WTC11 (cell line): ENCODE measurements around the gene ITPR1. TPM values are rescaled to one million over a fixed set of nuclear protein-coding genes. Genes with fewer than 3 reads are reported as not detected.

Experiments used
- ATAC-seq: fragments of 200-7000 bp; cut with Tn5 transposase; 2 replicates; pipeline ENCODE4 v1.10.0; 2021; ENCODE audit warnings: mild to moderate bottlenecking, moderate library complexity
- CTCF ChIA-PET: fragments of 300-600 bp; sonication (Branson Sonifier 250); formaldehyde crosslinking; loops from one replicate; lab custom pipeline; 2021; ENCODE audit warnings: antibody characterized with exemption; lab: Charles Lee
- POLR2A ChIA-PET: fragments of 350-600 bp; sonication (Branson Sonifier 250); formaldehyde crosslinking; loops from one replicate; lab custom pipeline; 2021; ENCODE audit warnings: antibody characterized with exemption; lab: Charles Lee
- DNase-seq: peaks from one replicate; pipeline ENCODE4 v3.0.0; 2021; ENCODE audit warnings: low spot score
- H3K27ac Mint-ChIP-seq: 2 replicates; pipeline ENCODE4 v1.8.0; 2021; ENCODE audit warnings: mixed read lengths
- H3K27me3 Mint-ChIP-seq: 2 replicates; pipeline ENCODE4 v1.8.0; 2021; ENCODE audit warnings: low read depth, mild to moderate bottlenecking, moderate library complexity, mixed read lengths
- H3K36me3 Mint-ChIP-seq: 2 replicates; pipeline ENCODE4 v1.8.0; 2021; ENCODE audit warnings: mixed read lengths
- H3K4me1 Mint-ChIP-seq: 2 replicates; pipeline ENCODE4 v1.8.0; 2022; ENCODE audit warnings: mixed read lengths
- H3K4me3 Mint-ChIP-seq: 2 replicates; pipeline ENCODE4 v1.8.0; 2021; ENCODE audit warnings: mild to moderate bottlenecking, moderate library complexity, mixed read lengths
- H3K9me3 Mint-ChIP-seq: 2 replicates; pipeline ENCODE4 v1.8.0; 2021; ENCODE audit warnings: mixed read lengths
- ATF2 ChIP-seq: sonication (generic); formaldehyde crosslinking; IDR thresholded peaks from 2 replicates; pipeline ENCODE4 v1.8.1; 2022; ENCODE audit warnings: low read depth, missing genetic modification reagents, borderline replicate concordance
- ATF6 ChIP-seq: sonication (generic); formaldehyde crosslinking; IDR thresholded peaks from 2 replicates; pipeline ENCODE4 v1.8.1; 2023; ENCODE audit warnings: mild to moderate bottlenecking, missing genetic modification reagents
- CREM ChIP-seq: sonication (generic); formaldehyde crosslinking; IDR thresholded peaks from 2 replicates; pipeline ENCODE4 v1.8.1; 2022; ENCODE audit warnings: mild to moderate bottlenecking, missing genetic modification reagents, moderate library complexity
- ELF4 ChIP-seq: sonication (generic); formaldehyde crosslinking; IDR thresholded peaks from 2 replicates; pipeline ENCODE4 v1.8.1; 2022; ENCODE audit warnings: low read depth, mild to moderate bottlenecking, moderate library complexity, missing genetic modification reagents
- GABPB1 ChIP-seq: sonication (generic); formaldehyde crosslinking; IDR thresholded peaks from 2 replicates; pipeline ENCODE4 v1.8.1; 2023; ENCODE audit warnings: mild to moderate bottlenecking, missing genetic modification reagents
- NR1H2 ChIP-seq: sonication (generic); formaldehyde crosslinking; IDR thresholded peaks from 2 replicates; pipeline ENCODE4 v1.9.0; 2021; ENCODE audit warnings: mild to moderate bottlenecking, moderate library complexity, missing genetic modification reagents
- NR3C1 ChIP-seq: sonication (generic); formaldehyde crosslinking; conservative IDR thresholded peaks from 2 replicates; pipeline ENCODE4 v1.8.1; 2023; ENCODE audit warnings: low read depth, mild to moderate bottlenecking, missing genetic modification reagents
- SP1 ChIP-seq: sonication (generic); formaldehyde crosslinking; conservative IDR thresholded peaks from 2 replicates; pipeline ENCODE4 v1.8.1; 2022; ENCODE audit warnings: missing genetic modification reagents
- TCF7 ChIP-seq: sonication (generic); formaldehyde crosslinking; IDR thresholded peaks from 2 replicates; pipeline ENCODE4 v1.8.0; 2022; ENCODE audit warnings: mild to moderate bottlenecking, low read depth, missing genetic modification reagents, moderate library complexity
- USF1 ChIP-seq: sonication (generic); formaldehyde crosslinking; IDR thresholded peaks from 2 replicates; pipeline ENCODE4 v1.8.0; 2022; ENCODE audit warnings: mild to moderate bottlenecking, missing genetic modification reagents
- ZBTB43 ChIP-seq: sonication (generic); formaldehyde crosslinking; IDR thresholded peaks from 2 replicates; pipeline ENCODE4 v1.8.1; 2023; ENCODE audit warnings: mild to moderate bottlenecking, missing genetic modification reagents
- ZNF281 ChIP-seq: sonication (generic); formaldehyde crosslinking; IDR thresholded peaks from 2 replicates; pipeline ENCODE4 v1.8.0; 2023; ENCODE audit warnings: mild to moderate bottlenecking, missing genetic modification reagents
- ZNF317 ChIP-seq: sonication (generic); formaldehyde crosslinking; IDR thresholded peaks from 2 replicates; pipeline ENCODE4 v1.8.1; 2023; ENCODE audit warnings: low read depth, mild to moderate bottlenecking, moderate library complexity, missing genetic modification reagents, borderline replicate concordance
- ZSCAN18 ChIP-seq: fragments of 250-450 bp; sonication (Bioruptor Pico); IDR thresholded peaks from 2 replicates; pipeline ENCODE4 v2.1.2; 2022; ENCODE audit warnings: mild to moderate bottlenecking, moderate library complexity
- total RNA-seq: library from RNA; stranded (reverse); gene quantifications from 3 replicates; pipeline ENCODE4 v1.2.3, GENCODE V29; 2021

The ITPR1 gene
- total RNA-seq, 1 experiment from 2014 or later: 11.8 TPM

GRCh38 chr3:4805662-4806061, 312.5 kb downstream of the ITPR1 start:
- no peaks in the 10 kb centered on the region for H3K36me3 Mint-ChIP-seq
- DNase-seq: no peak
- TF ChIP-seq ZSCAN18 (CRISPR knock-in tag): no peak
- no peak for TF ChIP-seq ZNF317 (CRISPR knock-in tag)
- TF ChIP-seq ATF2 (CRISPR knock-in tag): no peak
- no peak for TF ChIP-seq CREM (CRISPR knock-in tag)
- TF ChIP-seq USF1 (CRISPR knock-in tag): no peak
- no peak for TF ChIP-seq SP1 (CRISPR knock-in tag)
- no peak for TF ChIP-seq GABPB1 (CRISPR knock-in tag)
- TF ChIP-seq, all 79 proteins: peak for 0
- no peaks in the 10 kb centered on the region for H3K9me3 Mint-ChIP-seq
- H3K27ac Mint-ChIP-seq: no peak overlapping the region
- ChIA-PET POLR2A (no interaction called here), CTCF (interaction anchor here (1.3 kb wide), 1 partner anchor 171 kb away, joined by 4 read pairs; no protein-coding TSS in a partner anchor)
- no peaks in the 10 kb centered on the region for H3K27me3 Mint-ChIP-seq
- H3K4me3 Mint-ChIP-seq: no peak overlapping the region
- no peaks in the 10 kb centered on the region for H3K4me1 Mint-ChIP-seq
- no peak for ATAC-seq

GRCh38 chr3:4806535-4807108, 313.5 kb downstream of the ITPR1 start:
- H3K4me3 Mint-ChIP-seq: no peak overlapping the region
- DNase-seq: no peak
- ATAC-seq: no peak
- no peaks in the 10 kb centered on the region for H3K4me1 Mint-ChIP-seq
- H3K36me3 Mint-ChIP-seq: no peaks in the 10 kb centered on the region
- TF ChIP-seq ZNF281 (CRISPR knock-in tag): no peak
- TF ChIP-seq TCF7 (CRISPR knock-in tag): no peak
- no peak for TF ChIP-seq NR1H2 (CRISPR knock-in tag)
- no peak for TF ChIP-seq USF1 (CRISPR knock-in tag)
- TF ChIP-seq ZNF317 (CRISPR knock-in tag): no peak
- no peak for TF ChIP-seq ELF4 (CRISPR knock-in tag)
- TF ChIP-seq NR3C1 (CRISPR knock-in tag): no peak
- TF ChIP-seq ATF6 (CRISPR knock-in tag): no peak
- no peak for TF ChIP-seq ZBTB43
- H3K9me3 Mint-ChIP-seq: no peaks in the 10 kb centered on the region
- ChIA-PET POLR2A (no interaction called here), CTCF (interaction anchor here (1.3 kb wide), 1 partner anchor 170 kb away, joined by 4 read pairs; no protein-coding TSS in a partner anchor)
- no peak overlapping the region for H3K27ac Mint-ChIP-seq
- no peaks in the 10 kb centered on the region for H3K27me3 Mint-ChIP-seq
